Lower leg skin (tissue), 3 donors: ENCODE results near the gene TESMIN.

Experiments
- POLR2A ChIP-seq, 2 donors: fragments of 450-650 bp; IDR thresholded peaks; one replicate each; pipeline ENCODE4 v1.6.1; 2016 to 2017; ENCODE audit warnings: antibody characterized with exemption in 2 of 2, mild to moderate bottlenecking in 1 of 2, moderate library complexity in 1 of 2
- TF ChIP-seq, protein P1 (sequence below), 3 donors: fragments of 450-650 bp; IDR thresholded peaks; one replicate each; pipeline ENCODE4 v1.5.1; 2016; ENCODE audit warnings: antibody characterized with exemption in 3 of 3, mild to moderate bottlenecking in 3 of 3, moderate library complexity in 2 of 3

DNA sequence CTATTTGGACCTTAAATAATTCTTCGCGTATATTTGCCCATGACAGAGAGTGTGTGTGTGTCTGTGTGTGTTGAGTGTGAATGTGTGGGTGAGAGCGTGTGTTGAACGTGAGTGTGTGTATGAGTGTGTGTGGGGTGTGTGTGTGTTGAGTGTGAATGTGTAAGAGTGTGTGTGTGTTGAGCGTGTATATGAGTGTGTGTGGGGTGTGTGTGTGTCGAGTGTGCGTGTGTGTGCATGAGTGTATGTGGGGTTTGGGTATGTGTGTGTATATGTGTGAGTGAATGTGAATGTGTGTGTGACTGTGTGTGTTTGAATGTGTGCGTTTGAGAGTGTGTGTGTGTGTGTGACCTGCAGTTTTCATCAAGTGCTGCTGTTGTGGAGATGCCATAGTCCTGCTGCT lies 40.2 kb downstream of the TESMIN start:
- TF ChIP-seq, protein P1, sequence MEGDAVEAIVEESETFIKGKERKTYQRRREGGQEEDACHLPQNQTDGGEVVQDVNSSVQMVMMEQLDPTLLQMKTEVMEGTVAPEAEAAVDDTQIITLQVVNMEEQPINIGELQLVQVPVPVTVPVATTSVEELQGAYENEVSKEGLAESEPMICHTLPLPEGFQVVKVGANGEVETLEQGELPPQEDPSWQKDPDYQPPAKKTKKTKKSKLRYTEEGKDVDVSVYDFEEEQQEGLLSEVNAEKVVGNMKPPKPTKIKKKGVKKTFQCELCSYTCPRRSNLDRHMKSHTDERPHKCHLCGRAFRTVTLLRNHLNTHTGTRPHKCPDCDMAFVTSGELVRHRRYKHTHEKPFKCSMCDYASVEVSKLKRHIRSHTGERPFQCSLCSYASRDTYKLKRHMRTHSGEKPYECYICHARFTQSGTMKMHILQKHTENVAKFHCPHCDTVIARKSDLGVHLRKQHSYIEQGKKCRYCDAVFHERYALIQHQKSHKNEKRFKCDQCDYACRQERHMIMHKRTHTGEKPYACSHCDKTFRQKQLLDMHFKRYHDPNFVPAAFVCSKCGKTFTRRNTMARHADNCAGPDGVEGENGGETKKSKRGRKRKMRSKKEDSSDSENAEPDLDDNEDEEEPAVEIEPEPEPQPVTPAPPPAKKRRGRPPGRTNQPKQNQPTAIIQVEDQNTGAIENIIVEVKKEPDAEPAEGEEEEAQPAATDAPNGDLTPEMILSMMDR (IDR thresholded peaks at IDR 0.05), result no peak
- no peak for TF ChIP-seq POLR2A (IDR thresholded peaks at IDR 0.05)
